ENCODE data around the gene KCNMB4. TPM values are rescaled to one million over a fixed set of nuclear protein-coding genes. Genes with fewer than 3 reads are reported as not detected.

Gene KCNMB4
- total and polyA plus RNA-seq, 4 donors, result 0.46 to 1.3 (median 0.65) TPM

- TF ChIP-seq CTCF (IDR thresholded peaks at IDR 0.05; ENCODE audit: low read depth, low read length, missing input control) (no peak), RAD21 (IDR thresholded peaks at IDR 0.05) (no peak), FOXA1 (IDR thresholded peaks at IDR 0.05) (no peak), NR2F2 (IDR thresholded peaks at IDR 0.05) (no peak), EGR1 (IDR thresholded peaks at IDR 0.05; ENCODE audit: low read depth in 2 of 2) (no peak), ATF3 (IDR thresholded peaks at IDR 0.05) (no peak), SP1 (IDR thresholded peaks at IDR 0.05) (no peak)
Measured at GRCh38 chr12:70319605-70320004, 46.5 kb upstream of the KCNMB4 start (continued).

- H3K36me3 ChIP-seq (ENCODE audit: control insufficient read depth in 4 of 4, insufficient read depth in 3 of 4, low read depth in 1 of 4, low read length in 3 of 4), result peaks cover 0 to 16% (median under 1%) of the 10 kb centered on the region in 4 donors
- no peak overlapping the region for H3K4me3 ChIP-seq (ENCODE audit: low read depth in 1 of 3, low read length in 3 of 3)
- H3K27ac ChIP-seq (ENCODE audit: low read depth in 1 of 2, low read length in 2 of 2), result no peak overlapping the region
- no peaks in the 10 kb centered on the region for H3K27me3 ChIP-seq (ENCODE audit: control insufficient read depth in 4 of 4, insufficient read depth in 4 of 4, low read length in 3 of 4)
- H3K9me3 ChIP-seq (ENCODE audit: control insufficient read depth in 4 of 4, low read length in 3 of 4), result no peaks in the 10 kb centered on the region
- DNase-seq (ENCODE audit: low spot score), result no peak
- TF ChIP-seq JUND (IDR thresholded peaks at IDR 0.05), result no peak
- TF ChIP-seq SP1 (IDR thresholded peaks at IDR 0.05), result no peak
- TF ChIP-seq FOXA1 (IDR thresholded peaks at IDR 0.05), result no peak
- TF ChIP-seq GABPA (IDR thresholded peaks at IDR 0.05 in 1 of 2, conservative IDR thresholded peaks at IDR 0.05 in 1 of 2), result no peak
- TF ChIP-seq YY1 (IDR thresholded peaks at IDR 0.05), result no peak
- TF ChIP-seq REST (IDR thresholded peaks at IDR 0.05), result no peak
- TF ChIP-seq ATF3 (IDR thresholded peaks at IDR 0.05), result no peak
- TF ChIP-seq RXRA (IDR thresholded peaks at IDR 0.05), result no peak
- TF ChIP-seq HNF4G (IDR thresholded peaks at IDR 0.05), result no peak
- no peak for TF ChIP-seq EGR1 (IDR thresholded peaks at IDR 0.05; ENCODE audit: low read depth in 2 of 2)
- TF ChIP-seq FOXA2 (IDR thresholded peaks at IDR 0.05), result no peak
- TF ChIP-seq ZBTB33 (IDR thresholded peaks at IDR 0.05), result no peak
- no peak for TF ChIP-seq TAF1 (conservative IDR thresholded peaks at IDR 0.05)
- TF ChIP-seq RAD21 (IDR thresholded peaks at IDR 0.05), result no peak
- no peak for TF ChIP-seq HNF4A (conservative IDR thresholded peaks at IDR 0.05)
- TF ChIP-seq MAX (IDR thresholded peaks at IDR 0.05), result no peak
- no peak for TF ChIP-seq NR2F2 (IDR thresholded peaks at IDR 0.05)
- 87% methylated on average over 2 of the region's 2 CpGs for WGBS
- no peak overlapping the region for H3K9ac ChIP-seq (ENCODE audit: low read depth in 1 of 2, low read length in 2 of 2)
- H3K4me1 ChIP-seq (ENCODE audit: control insufficient read depth in 4 of 4, insufficient read depth in 4 of 4, low read length in 3 of 4), result peaks cover 0 to 2% (median 0%) of the 10 kb centered on the region in 4 donors
Measured at GRCh38 chr12:70321191-70321590, 44.9 kb upstream of the KCNMB4 start.
